A549 (cell line): Measurements from ENCODE around the gene LCN6. TPM values are rescaled to one million over a fixed set of nuclear protein-coding genes. Genes with fewer than 3 reads are reported as not detected.

Source experiments
- ATAC-seq, 2 experiments: fragments of 200-7000 bp in 1 of 2; fragments of >200 bp in 1 of 2; cut with Nextera tagmentation in 1 of 2; cut with Tn5 transposase in 1 of 2; 3 replicates each; pipeline versions ENCODE4 v1.8.0 to v1.9.1; 2018 to 2020; ENCODE audit warnings: mild to moderate bottlenecking in 1 of 2, moderate library complexity in 1 of 2
- CTCF ChIA-PET: fragments of 300-600 bp; sonication (Branson Sonifier 250); formaldehyde crosslinking; extraction: SDS; loops from one replicate; lab custom pipeline; 2021; ENCODE audit warnings: antibody characterized with exemption, inconsistent platforms; lab: Yijun Ruan, JAX
- POLR2A ChIA-PET: fragments of 350-600 bp; formaldehyde crosslinking; extraction: SDS; loops from one replicate; lab custom pipeline; 2021; ENCODE audit warnings: antibody characterized with exemption, inconsistent platforms; lab: Yijun Ruan, JAX
- DNase-seq, 2 experiments: peaks; one replicate each; pipeline versions ENCODE4 v3.0.0 to v3.0.0-alpha.2; 2011 to 2016; ENCODE audit warnings: low read depth in 1 of 2, low spot score in 1 of 2
- FAIRE-seq: peaks from 2 replicates; lab custom pipeline; 2011; peaks lifted over from hg19 to GRCh38; lab: Jason Lieb, UNC
- H3K27ac ChIP-seq, 2 experiments: fragments of >200 bp; sonication (Bioruptor Twin); formaldehyde crosslinking; 3 replicates each; pipeline ENCODE4 v1.5.1; 2016 to 2017
- H3K4me1 ChIP-seq: fragments of >200 bp; sonication (Bioruptor Twin); formaldehyde crosslinking; 3 replicates; pipeline ENCODE4 v1.6.1; 2016
- H3K4me2 ChIP-seq: fragments of >200 bp; sonication (Bioruptor Twin); formaldehyde crosslinking; 3 replicates; pipeline ENCODE4 v1.6.1; 2016
- H3K4me3 ChIP-seq: fragments of >200 bp; sonication (Bioruptor Twin); formaldehyde crosslinking; 3 replicates; pipeline ENCODE4 v1.5.1; 2016
- H3K9me3 ChIP-seq: fragments of >200 bp; sonication (Bioruptor Twin); formaldehyde crosslinking; 3 replicates; pipeline ENCODE4 v1.6.1; 2016
- CBX2 ChIP-seq: fragments of 200-600 bp; sonication (generic); IDR thresholded peaks from 2 replicates; pipeline ENCODE4 v1.6.1; 2016; ENCODE audit warnings: low read depth, mild to moderate bottlenecking, borderline replicate concordance
- CEBPB ChIP-seq, 2 experiments: fragments of >200 bp in 1 of 2; sonication (Bioruptor Twin) in 1 of 2; formaldehyde crosslinking in 1 of 2; IDR thresholded peaks; 2 replicates each; pipeline ENCODE4 v1.6.1; 2012 to 2016
- CHD2 ChIP-seq: fragments of 150-350 bp; IDR thresholded peaks from 2 replicates; pipeline ENCODE4 v1.6.1; 2014; ENCODE audit warnings: low read length; ENCODE audit not compliant: partially characterized antibody
- CHD4 ChIP-seq: fragments of 200-600 bp; sonication (generic); IDR thresholded peaks from 2 replicates; pipeline ENCODE4 v1.6.1; 2016; ENCODE audit warnings: antibody characterized with exemption, mild to moderate bottlenecking, borderline replicate concordance
- E2F6 ChIP-seq: IDR thresholded peaks from 2 replicates; pipeline ENCODE4 v1.6.1; 2012; ENCODE audit warnings: low read depth, borderline replicate concordance
- EP300 ChIP-seq, 2 experiments: fragments of >200 bp; sonication (Bioruptor Twin); formaldehyde crosslinking; IDR thresholded peaks; 2 replicates in 1 of 2; 3 replicates in 1 of 2; pipeline ENCODE4 v1.6.1; 2016 to 2017
- FOSB ChIP-seq: fragments of 250-450 bp; sonication (Bioruptor Pico); IDR thresholded peaks from 2 replicates; pipeline ENCODE4 v1.5.0; 2020; ENCODE audit warnings: mild to moderate bottlenecking, moderate library complexity
- FOXS1 ChIP-seq: fragments of 250-450 bp; sonication (Bioruptor Pico); IDR thresholded peaks from 2 replicates; pipeline ENCODE4 v1.5.0; 2020; ENCODE audit warnings: mild to moderate bottlenecking, moderate library complexity
- GATA3 ChIP-seq: IDR thresholded peaks from 2 replicates; pipeline ENCODE4 v1.6.1; 2012; ENCODE audit warnings: borderline replicate concordance
- HDAC2 ChIP-seq: fragments of 200-600 bp; sonication (generic); IDR thresholded peaks from 2 replicates; pipeline ENCODE4 v1.6.1; 2016
- HEYL ChIP-seq: fragments of 250-450 bp; sonication (Bioruptor Pico); IDR thresholded peaks from 2 replicates; pipeline ENCODE4 v1.8.0; 2021; ENCODE audit warnings: mild to moderate bottlenecking, moderate library complexity
- HOXA7 ChIP-seq: fragments of 250-450 bp; sonication (Bioruptor Pico); IDR thresholded peaks from 2 replicates; pipeline ENCODE4 v1.5.0; 2020; ENCODE audit warnings: mild to moderate bottlenecking, moderate library complexity
- HOXB13 ChIP-seq: fragments of 250-450 bp; sonication (Bioruptor Pico); IDR thresholded peaks from 2 replicates; pipeline ENCODE4 v1.5.0; 2020; ENCODE audit warnings: low read depth, mild to moderate bottlenecking, moderate library complexity
- JUN ChIP-seq, 2 experiments: fragments of >200 bp; sonication (Bioruptor Twin); formaldehyde crosslinking; IDR thresholded peaks; 2 replicates in 1 of 2; 3 replicates in 1 of 2; pipeline ENCODE4 v1.6.1; 2016 to 2017
- JUNB ChIP-seq: fragments of >200 bp; sonication (Bioruptor Twin); formaldehyde crosslinking; IDR thresholded peaks from 2 replicates; pipeline ENCODE4 v1.6.1; 2016
- KDM5A ChIP-seq: fragments of 200-600 bp; sonication (generic); IDR thresholded peaks from 2 replicates; pipeline ENCODE4 v1.6.1; 2016; ENCODE audit warnings: antibody characterized with exemption, mild to moderate bottlenecking
- MAFK ChIP-seq: fragments of 450-650 bp; IDR thresholded peaks from 2 replicates; pipeline ENCODE4 v1.6.1; 2014; ENCODE audit not compliant: partially characterized antibody
- MAZ ChIP-seq: fragments of 150-350 bp; IDR thresholded peaks from 2 replicates; pipeline ENCODE4 v1.6.1; 2014; ENCODE audit warnings: antibody characterized with exemption, low read depth, low read length, borderline replicate concordance
- NFE2L2 ChIP-seq: fragments of 150-350 bp; conservative IDR thresholded peaks from 2 replicates; pipeline ENCODE4 v1.6.1; 2014; ENCODE audit warnings: low read length
- NR3C1 ChIP-seq: fragments of >200 bp; sonication (Bioruptor Twin); formaldehyde crosslinking; IDR thresholded peaks from 3 replicates; pipeline ENCODE4 v1.6.1; 2017
- RAD21 ChIP-seq, 2 experiments: fragments of >200 bp in 1 of 2; sonication (Bioruptor Twin) in 1 of 2; formaldehyde crosslinking in 1 of 2; IDR thresholded peaks in 1 of 2; conservative IDR thresholded peaks in 1 of 2; 2 replicates in 1 of 2; 3 replicates in 1 of 2; pipeline ENCODE4 v1.6.1; 2012 to 2018; ENCODE audit warnings: inconsistent platforms in 1 of 2
- RARB ChIP-seq: fragments of 250-450 bp; sonication (Bioruptor Pico); IDR thresholded peaks from 2 replicates; pipeline ENCODE4 v1.8.0; 2021; ENCODE audit warnings: mild to moderate bottlenecking, moderate library complexity
- RCOR1 ChIP-seq: fragments of 150-350 bp; IDR thresholded peaks from 2 replicates; pipeline ENCODE4 v1.6.1; 2014; ENCODE audit warnings: antibody characterized with exemption, low read length, low read depth
- RNF2 ChIP-seq: fragments of 200-600 bp; sonication (generic); IDR thresholded peaks from 2 replicates; pipeline ENCODE4 v1.6.1; 2016; ENCODE audit warnings: low read depth, mild to moderate bottlenecking, antibody characterized with exemption, moderate library complexity, borderline replicate concordance
- SMC3 ChIP-seq: fragments of >200 bp; sonication (Bioruptor Twin); formaldehyde crosslinking; IDR thresholded peaks from 3 replicates; pipeline ENCODE4 v1.6.1; 2018; ENCODE audit warnings: inconsistent platforms
- SREBF2 ChIP-seq: fragments of 450-650 bp; IDR thresholded peaks from 2 replicates; pipeline ENCODE4 v1.6.1; 2014; ENCODE audit warnings: mild to moderate bottlenecking, moderate library complexity
- TFCP2L1 ChIP-seq: fragments of 250-450 bp; sonication (Bioruptor Pico); IDR thresholded peaks from 2 replicates; pipeline ENCODE4 v1.5.0; 2021; ENCODE audit warnings: mild to moderate bottlenecking
- ZC3H11A ChIP-seq: fragments of 450-650 bp; IDR thresholded peaks from 2 replicates; pipeline ENCODE4 v1.6.1; 2014; ENCODE audit warnings: antibody characterized with exemption, mild to moderate bottlenecking
- ZFP36 ChIP-seq: fragments of 450-650 bp; IDR thresholded peaks from 2 replicates; pipeline ENCODE4 v1.6.1; 2014; ENCODE audit warnings: borderline replicate concordance; ENCODE audit not compliant: partially characterized antibody
- ZNF302 ChIP-seq: fragments of 250-450 bp; sonication (Bioruptor Pico); IDR thresholded peaks from 2 replicates; pipeline ENCODE4 v1.9.0; 2021; ENCODE audit warnings: inconsistent platforms, mild to moderate bottlenecking, moderate library complexity
- ZSCAN20 ChIP-seq: fragments of 250-450 bp; sonication (Bioruptor Pico); IDR thresholded peaks from 2 replicates; pipeline ENCODE4 v1.8.0; 2022; ENCODE audit warnings: mild to moderate bottlenecking, moderate library complexity
- WGBS: methylation state at CpG from one replicate; pipeline ENCODE4 v1.1.6; 2017; ENCODE audit errors: missing lambda C conversion rate; 5-methylcytosine and 5-hydroxymethylcytosine counted together
- polyA plus RNA-seq, 4 experiments: library from polyadenylated mRNA; depleted of rRNA in 3 of 4; stranded (reverse); fragments of >200 nt; fragmentation: RNase III in 1 of 4; extraction: RNeasy Plus Mini Kit Qiagen cat#74134 plus additional on column Dnase treatment in 1 of 4; gene quantifications; 2 replicates in 3 of 4; 3 replicates in 1 of 4; pipeline ENCODE4 v1.2.3, GENCODE V29; 2011 to 2017
- TF ChIP-seq, protein P1 (sequence below): fragments of >200 bp; sonication (Bioruptor Twin); formaldehyde crosslinking; IDR thresholded peaks from 3 replicates; pipeline ENCODE4 v1.5.1; 2016
- TF ChIP-seq, protein P2 (sequence below): fragments of 250-450 bp; sonication (Bioruptor Pico); IDR thresholded peaks from 2 replicates; pipeline ENCODE4 v1.5.0; 2021; ENCODE audit warnings: mild to moderate bottlenecking, moderate library complexity, borderline replicate concordance
- TF ChIP-seq, protein P3 (sequence below): IDR thresholded peaks from 2 replicates; pipeline ENCODE4 v1.6.1; 2012
- TF ChIP-seq, protein P4 (sequence below): fragments of 450-650 bp; IDR thresholded peaks from 2 replicates; pipeline ENCODE4 v1.6.1; 2014; ENCODE audit warnings: antibody characterized with exemption
- TF ChIP-seq, protein P5 (sequence below): IDR thresholded peaks from 2 replicates; pipeline ENCODE4 v1.6.1; 2012

Gene LCN6
- polyA plus RNA-seq, 2 of the 4 experiments (the other 2 are of a cell fraction), result not detected

DNA sequence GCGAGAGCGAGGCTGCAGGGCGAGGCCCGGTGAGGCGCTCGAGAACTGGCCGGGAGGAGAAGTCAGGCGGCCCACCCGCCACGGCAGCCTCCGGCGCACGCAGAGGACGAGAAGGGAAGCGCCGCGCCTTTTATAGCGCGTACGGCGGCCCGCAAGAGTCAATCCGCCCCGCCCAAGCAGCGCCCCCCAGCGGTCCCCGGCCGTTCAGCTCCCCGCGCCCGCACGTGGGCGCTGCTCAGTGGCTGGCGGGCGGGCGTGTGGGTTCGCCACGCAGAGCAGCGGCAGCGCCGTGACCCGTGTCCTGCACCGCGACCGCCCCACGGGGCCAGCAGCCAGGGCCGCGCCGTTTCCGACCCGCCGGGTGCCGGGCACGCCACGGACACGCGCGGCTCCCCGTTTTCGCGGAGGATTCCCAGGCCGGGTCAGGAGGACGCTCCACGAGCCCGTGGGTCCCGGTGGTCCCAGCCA lies 20.2 kb downstream of the LCN6 start:
- ATAC-seq (peak; percentile 61 to 70), DNase-seq (peak; percentile 81 to 91), FAIRE-seq (no peak)
- peak overlapping the region; percentile 97 for H3K4me2 ChIP-seq
- peak overlapping the region; percentile 99 to 100 for H3K27ac ChIP-seq
- POLR2A ChIA-PET, result interaction anchor here (0.5 to 2.7 kb wide), 25 partner anchors 8 to 365 kb away, joined by 3 to 30 read pairs (median 4); partner anchors contain the start of genes AJM1, DIPK1B, LCN10 and RABL6
- 0% methylated on average over 2 of the region's 66 CpGs for WGBS
- H3K9me3 ChIP-seq, result no peaks in the 10 kb centered on the region
- CTCF ChIA-PET, result interaction anchor here (0.7 to 6.0 kb wide), 30 partner anchors 9 to 327 kb away, joined by 3 to 50 read pairs (median 6); partner anchors contain the start of genes DIPK1B, LCN10, LCN15 and LCN6
- H3K4me3 ChIP-seq, result peak overlapping the region; percentile 91
- H3K4me1 ChIP-seq, result peaks cover 41% of the 10 kb centered on the region
- TF ChIP-seq, protein P1, sequence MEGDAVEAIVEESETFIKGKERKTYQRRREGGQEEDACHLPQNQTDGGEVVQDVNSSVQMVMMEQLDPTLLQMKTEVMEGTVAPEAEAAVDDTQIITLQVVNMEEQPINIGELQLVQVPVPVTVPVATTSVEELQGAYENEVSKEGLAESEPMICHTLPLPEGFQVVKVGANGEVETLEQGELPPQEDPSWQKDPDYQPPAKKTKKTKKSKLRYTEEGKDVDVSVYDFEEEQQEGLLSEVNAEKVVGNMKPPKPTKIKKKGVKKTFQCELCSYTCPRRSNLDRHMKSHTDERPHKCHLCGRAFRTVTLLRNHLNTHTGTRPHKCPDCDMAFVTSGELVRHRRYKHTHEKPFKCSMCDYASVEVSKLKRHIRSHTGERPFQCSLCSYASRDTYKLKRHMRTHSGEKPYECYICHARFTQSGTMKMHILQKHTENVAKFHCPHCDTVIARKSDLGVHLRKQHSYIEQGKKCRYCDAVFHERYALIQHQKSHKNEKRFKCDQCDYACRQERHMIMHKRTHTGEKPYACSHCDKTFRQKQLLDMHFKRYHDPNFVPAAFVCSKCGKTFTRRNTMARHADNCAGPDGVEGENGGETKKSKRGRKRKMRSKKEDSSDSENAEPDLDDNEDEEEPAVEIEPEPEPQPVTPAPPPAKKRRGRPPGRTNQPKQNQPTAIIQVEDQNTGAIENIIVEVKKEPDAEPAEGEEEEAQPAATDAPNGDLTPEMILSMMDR, result peak; percentile 90
- no peak for TF ChIP-seq RNF2
- no peak; the same call in 1 of the 2 replicates for TF ChIP-seq HOXB13 (CRISPR knock-in tag)
- TF ChIP-seq CBX2, result no peak
- TF ChIP-seq JUNB, result no peak
- no peak for TF ChIP-seq NFE2L2
- TF ChIP-seq MAZ, result peak; percentile 68
- TF ChIP-seq HOXA7 (CRISPR knock-in tag), result no peak
- no peak for TF ChIP-seq ZC3H11A
- no peak for TF ChIP-seq CHD4
- TF ChIP-seq EP300 (IDR thresholded peaks at IDR 0.05), result no peak
- TF ChIP-seq TFCP2L1 (CRISPR knock-in tag), result peak; percentile 93
- TF ChIP-seq, protein P2, sequence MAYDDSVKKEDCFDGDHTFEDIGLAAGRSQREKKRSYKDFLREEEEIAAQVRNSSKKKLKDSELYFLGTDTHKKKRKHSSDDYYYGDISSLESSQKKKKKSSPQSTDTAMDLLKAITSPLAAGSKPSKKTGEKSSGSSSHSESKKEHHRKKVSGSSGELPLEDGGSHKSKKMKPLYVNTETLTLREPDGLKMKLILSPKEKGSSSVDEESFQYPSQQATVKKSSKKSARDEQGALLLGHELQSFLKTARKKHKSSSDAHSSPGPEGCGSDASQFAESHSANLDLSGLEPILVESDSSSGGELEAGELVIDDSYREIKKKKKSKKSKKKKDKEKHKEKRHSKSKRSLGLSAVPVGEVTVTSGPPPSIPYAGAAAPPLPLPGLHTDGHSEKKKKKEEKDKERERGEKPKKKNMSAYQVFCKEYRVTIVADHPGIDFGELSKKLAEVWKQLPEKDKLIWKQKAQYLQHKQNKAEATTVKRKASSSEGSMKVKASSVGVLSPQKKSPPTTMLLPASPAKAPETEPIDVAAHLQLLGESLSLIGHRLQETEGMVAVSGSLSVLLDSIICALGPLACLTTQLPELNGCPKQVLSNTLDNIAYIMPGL, result peak; percentile 33; the same call in 1 of the 2 replicates
- no peak for TF ChIP-seq ZSCAN20 (CRISPR knock-in tag)
- TF ChIP-seq RARB (CRISPR knock-in tag), result no peak
- TF ChIP-seq SMC3, result peak; percentile 19; the same call in 2 of the 3 replicates
- no peak for TF ChIP-seq HDAC2
- TF ChIP-seq KDM5A, result no peak
- TF ChIP-seq, protein P3, sequence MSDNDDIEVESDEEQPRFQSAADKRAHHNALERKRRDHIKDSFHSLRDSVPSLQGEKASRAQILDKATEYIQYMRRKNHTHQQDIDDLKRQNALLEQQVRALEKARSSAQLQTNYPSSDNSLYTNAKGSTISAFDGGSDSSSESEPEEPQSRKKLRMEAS, result peak; percentile 99
- no peak for TF ChIP-seq SREBF2
- no peak for TF ChIP-seq CHD2
- TF ChIP-seq GATA3, result no peak; the same call in 1 of the 2 replicates
- no peak for TF ChIP-seq HEYL
- TF ChIP-seq NR3C1, result no peak
- no peak for TF ChIP-seq RCOR1
- peak in 1 of 2 experiments; percentile 18; a peak in 1 of 4 replicates for TF ChIP-seq CEBPB (IDR thresholded peaks at IDR 0.05)
- no peak for TF ChIP-seq FOXS1 (CRISPR knock-in tag)
- TF ChIP-seq JUN (IDR thresholded peaks at IDR 0.05), result peak; percentile 94 to 99
- TF ChIP-seq MAFK, result no peak
- TF ChIP-seq, protein P4, sequence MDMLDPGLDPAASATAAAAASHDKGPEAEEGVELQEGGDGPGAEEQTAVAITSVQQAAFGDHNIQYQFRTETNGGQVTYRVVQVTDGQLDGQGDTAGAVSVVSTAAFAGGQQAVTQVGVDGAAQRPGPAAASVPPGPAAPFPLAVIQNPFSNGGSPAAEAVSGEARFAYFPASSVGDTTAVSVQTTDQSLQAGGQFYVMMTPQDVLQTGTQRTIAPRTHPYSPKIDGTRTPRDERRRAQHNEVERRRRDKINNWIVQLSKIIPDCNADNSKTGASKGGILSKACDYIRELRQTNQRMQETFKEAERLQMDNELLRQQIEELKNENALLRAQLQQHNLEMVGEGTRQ, result 0 out of 2 replicates have a peak, but pooled peaks have one; percentile 23
- TF ChIP-seq E2F6, result peak; percentile 53
- 0 out of 5 replicates have a peak, but pooled peaks of 1 of the 2 experiments have one; percentile 19 for TF ChIP-seq RAD21 (conservative IDR thresholded peaks at IDR 0.05 in 1 of 2, IDR thresholded peaks at IDR 0.05 in 1 of 2)
- TF ChIP-seq ZFP36, result no peak
- TF ChIP-seq, protein P5, sequence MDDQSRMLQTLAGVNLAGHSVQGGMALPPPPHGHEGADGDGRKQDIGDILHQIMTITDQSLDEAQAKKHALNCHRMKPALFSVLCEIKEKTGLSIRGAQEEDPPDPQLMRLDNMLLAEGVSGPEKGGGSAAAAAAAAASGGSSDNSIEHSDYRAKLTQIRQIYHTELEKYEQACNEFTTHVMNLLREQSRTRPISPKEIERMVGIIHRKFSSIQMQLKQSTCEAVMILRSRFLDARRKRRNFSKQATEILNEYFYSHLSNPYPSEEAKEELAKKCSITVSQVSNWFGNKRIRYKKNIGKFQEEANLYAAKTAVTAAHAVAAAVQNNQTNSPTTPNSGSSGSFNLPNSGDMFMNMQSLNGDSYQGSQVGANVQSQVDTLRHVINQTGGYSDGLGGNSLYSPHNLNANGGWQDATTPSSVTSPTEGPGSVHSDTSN, result peak; percentile 80
- TF ChIP-seq ZNF302 (CRISPR knock-in tag), result no peak
- no peak for TF ChIP-seq FOSB
